ENCODE measurements around the gene HOMER2. TPM values are rescaled to one million over a fixed set of nuclear protein-coding genes. Genes with fewer than 3 reads are reported as not detected.

HOMER2 gene
- total RNA-seq, 2 experiments from 2014 or later = 0.85 to 1.6 TPM

- Histone ChIP-seq H3K27me3 (ENCODE audit: control insufficient read depth in 1 of 2, insufficient read depth in 2 of 2, low read length in 2 of 2) (peaks cover 25 to 33% of the 10 kb centered on the region in 2 experiments), H3K36me3 (ENCODE audit: insufficient read depth, low read length) (no peaks in the 10 kb centered on the region), H3K27ac (ENCODE audit: low read depth in 1 of 2, low read length in 2 of 2) (no peak overlapping the region), H3K4me1 (ENCODE audit: insufficient read depth, low read length) (peaks cover 3% of the 10 kb centered on the region), H3K9me3 (ENCODE audit: control insufficient read depth in 1 of 2, insufficient read depth in 1 of 2, low read length in 2 of 2) (no peaks in the 10 kb centered on the region), H3K4me3 (ENCODE audit: low read length) (no peak overlapping the region)
- ChIA-PET POLR2A (no interaction called here), CTCF (no interaction called here)
- no peak for TF ChIP-seq CTCF (IDR thresholded peaks at IDR 0.05)
- DNase-seq (no peak), ATAC-seq (ENCODE audit: poor library complexity) (no peak)
- Mint-ChIP-seq H3K4me3 (no peak overlapping the region), H3K9me3 (no peaks in the 10 kb centered on the region), H3K4me1 (ENCODE audit: low read depth) (peaks cover 6% of the 10 kb centered on the region), H3K27me3 (peaks cover 15% of the 10 kb centered on the region), H3K27ac (no peak overlapping the region), H3K36me3 (ENCODE audit: low read depth) (no peaks in the 10 kb centered on the region)
- intact Hi-C loops (cut with DNase I, micrococcal nuclease) = no loop called here
Observed at GRCh38 chr15:82950746-82951370, 1.7 kb downstream of the HOMER2 start.

- peaks cover 3% of the 10 kb centered on the region for H3K4me1 ChIP-seq (ENCODE audit: insufficient read depth, low read length)
- Mint-ChIP-seq H3K4me3 (no peak overlapping the region), H3K27ac (no peak overlapping the region), H3K36me3 (ENCODE audit: low read depth) (no peaks in the 10 kb centered on the region), H3K27me3 (peaks cover 15% of the 10 kb centered on the region), H3K4me1 (ENCODE audit: low read depth) (peaks cover 6% of the 10 kb centered on the region), H3K9me3 (no peaks in the 10 kb centered on the region)
- H3K9me3 ChIP-seq (ENCODE audit: control insufficient read depth in 1 of 2, insufficient read depth in 1 of 2, low read length in 2 of 2) = no peaks in the 10 kb centered on the region
- DNase-seq (no peak), ATAC-seq (ENCODE audit: poor library complexity) (no peak)
- H3K36me3 ChIP-seq (ENCODE audit: insufficient read depth, low read length) = no peaks in the 10 kb centered on the region
- ChIA-PET POLR2A (no interaction called here), CTCF (no interaction called here)
- no peak for TF ChIP-seq CTCF (IDR thresholded peaks at IDR 0.05)
- intact Hi-C loops (cut with DNase I, micrococcal nuclease) = no loop called here
- H3K27ac ChIP-seq (ENCODE audit: low read depth in 1 of 2, low read length in 2 of 2) = no peak overlapping the region
- no peak overlapping the region for H3K4me3 ChIP-seq (ENCODE audit: low read length)
- peaks cover 25 to 33% of the 10 kb centered on the region in 2 experiments for H3K27me3 ChIP-seq (ENCODE audit: control insufficient read depth in 1 of 2, insufficient read depth in 2 of 2, low read length in 2 of 2)
Observed at GRCh38 chr15:82950295-82950694, 2.2 kb downstream of the HOMER2 start.

- H3K9me3 ChIP-seq (ENCODE audit: control insufficient read depth in 1 of 2, insufficient read depth in 1 of 2, low read length in 2 of 2) = no peaks in the 10 kb centered on the region
- ChIA-PET POLR2A (no interaction called here), CTCF (no interaction called here)
- peaks cover 17% of the 10 kb centered on the region for H3K27me3 Mint-ChIP-seq
- no peak overlapping the region for H3K27ac ChIP-seq (ENCODE audit: low read depth in 1 of 2, low read length in 2 of 2)
- no peak for TF ChIP-seq CTCF (IDR thresholded peaks at IDR 0.05)
- no peak overlapping the region for H3K27ac Mint-ChIP-seq
- H3K36me3 Mint-ChIP-seq (ENCODE audit: low read depth) = no peaks in the 10 kb centered on the region
- H3K36me3 ChIP-seq (ENCODE audit: insufficient read depth, low read length) = no peaks in the 10 kb centered on the region
- no peaks in the 10 kb centered on the region for H3K9me3 Mint-ChIP-seq
- DNase-seq (no peak), ATAC-seq (ENCODE audit: poor library complexity) (no peak)
- no peaks in the 10 kb centered on the region for H3K4me1 ChIP-seq (ENCODE audit: insufficient read depth, low read length)
- H3K4me3 Mint-ChIP-seq = no peak overlapping the region
- intact Hi-C loops (cut with DNase I, micrococcal nuclease) = no loop called here
- H3K4me3 ChIP-seq (ENCODE audit: low read length) = no peak overlapping the region
- H3K4me1 Mint-ChIP-seq (ENCODE audit: low read depth) = no peaks in the 10 kb centered on the region
- peaks cover 16 to 25% of the 10 kb centered on the region in 2 experiments for H3K27me3 ChIP-seq (ENCODE audit: control insufficient read depth in 1 of 2, insufficient read depth in 2 of 2, low read length in 2 of 2)
Observed at GRCh38 chr15:82946155-82946701, 6.3 kb downstream of the HOMER2 start.
